AG09319 (cell line): Measurements from ENCODE around the gene LRRTM4.

Source experiments
- DNase-seq: peaks from one replicate; pipeline ENCODE4 v3.0.0-alpha.2; 2010; ENCODE audit warnings: low read depth; ENCODE audit errors: extremely low read depth
- TF ChIP-seq, protein P1 (sequence below): IDR thresholded peaks from 2 replicates; pipeline ENCODE4 v1.5.1; 2011; ENCODE audit warnings: low read depth, mild to moderate bottlenecking, inconsistent platforms, low read length, moderate library complexity

Gene LRRTM4

DNA sequence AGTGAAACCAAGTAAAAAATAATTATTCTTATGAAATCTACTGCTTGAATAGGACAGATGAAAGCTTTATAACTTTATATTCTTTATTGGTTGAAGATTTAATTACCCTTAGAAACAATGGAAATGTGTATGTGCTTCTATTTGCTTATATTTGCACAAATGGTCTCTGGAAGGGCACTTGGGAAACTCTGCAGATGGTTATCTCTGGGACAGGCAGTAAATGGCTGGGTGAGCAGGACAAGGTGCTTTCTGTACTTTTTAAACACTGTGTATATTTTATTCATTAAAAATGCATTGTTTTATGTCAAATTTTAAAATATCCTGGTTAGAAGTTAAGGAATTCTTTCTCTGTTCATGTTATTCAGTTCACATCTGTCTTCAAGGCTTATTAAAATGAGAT is 131.1 kb downstream of the LRRTM4 start:
- DNase-seq, result no peak
- TF ChIP-seq, protein P1, sequence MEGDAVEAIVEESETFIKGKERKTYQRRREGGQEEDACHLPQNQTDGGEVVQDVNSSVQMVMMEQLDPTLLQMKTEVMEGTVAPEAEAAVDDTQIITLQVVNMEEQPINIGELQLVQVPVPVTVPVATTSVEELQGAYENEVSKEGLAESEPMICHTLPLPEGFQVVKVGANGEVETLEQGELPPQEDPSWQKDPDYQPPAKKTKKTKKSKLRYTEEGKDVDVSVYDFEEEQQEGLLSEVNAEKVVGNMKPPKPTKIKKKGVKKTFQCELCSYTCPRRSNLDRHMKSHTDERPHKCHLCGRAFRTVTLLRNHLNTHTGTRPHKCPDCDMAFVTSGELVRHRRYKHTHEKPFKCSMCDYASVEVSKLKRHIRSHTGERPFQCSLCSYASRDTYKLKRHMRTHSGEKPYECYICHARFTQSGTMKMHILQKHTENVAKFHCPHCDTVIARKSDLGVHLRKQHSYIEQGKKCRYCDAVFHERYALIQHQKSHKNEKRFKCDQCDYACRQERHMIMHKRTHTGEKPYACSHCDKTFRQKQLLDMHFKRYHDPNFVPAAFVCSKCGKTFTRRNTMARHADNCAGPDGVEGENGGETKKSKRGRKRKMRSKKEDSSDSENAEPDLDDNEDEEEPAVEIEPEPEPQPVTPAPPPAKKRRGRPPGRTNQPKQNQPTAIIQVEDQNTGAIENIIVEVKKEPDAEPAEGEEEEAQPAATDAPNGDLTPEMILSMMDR, result no peak

DNA sequence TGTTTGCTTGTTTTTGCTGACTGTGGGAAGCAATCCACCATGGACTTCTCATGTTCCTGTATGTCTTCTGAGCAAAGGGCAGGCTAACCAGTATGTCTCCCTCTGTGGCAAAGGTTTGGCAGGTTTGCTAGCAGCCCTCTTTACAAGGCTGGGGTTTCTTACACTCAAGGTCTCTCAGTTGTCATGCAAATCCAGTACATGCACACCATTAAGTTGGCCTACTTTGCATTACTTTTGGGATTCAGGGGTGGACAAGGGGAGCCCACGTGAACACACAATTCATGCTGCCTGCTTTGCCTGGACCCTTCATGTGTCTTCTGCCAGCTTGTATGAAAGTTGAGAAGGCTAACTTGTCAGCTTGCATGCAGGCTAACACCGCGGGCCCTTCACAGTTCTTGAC is 134.9 kb downstream of the LRRTM4 start:
- no peak for DNase-seq
- TF ChIP-seq, protein P1, result no peak

DNA sequence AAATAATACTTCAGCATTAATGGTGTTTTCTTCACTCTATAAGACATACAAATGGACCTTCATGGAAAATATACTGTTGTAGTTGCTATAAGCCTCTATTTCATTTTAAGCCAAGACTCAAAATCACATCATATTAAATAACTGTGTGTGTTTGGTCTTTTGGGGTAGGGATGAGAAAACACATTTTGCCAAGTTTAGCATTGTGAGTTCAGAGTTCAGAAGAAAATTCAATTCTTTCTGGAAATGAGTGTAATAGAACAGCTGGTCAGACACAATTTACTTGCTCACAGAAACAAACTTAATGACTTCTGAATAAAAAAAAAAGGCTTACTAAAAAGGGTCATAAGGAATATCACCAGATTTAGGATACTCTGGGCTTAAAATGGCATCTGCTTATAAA is 149.5 kb downstream of the LRRTM4 start:
- DNase-seq, result no peak
- TF ChIP-seq, protein P1, result no peak

DNA sequence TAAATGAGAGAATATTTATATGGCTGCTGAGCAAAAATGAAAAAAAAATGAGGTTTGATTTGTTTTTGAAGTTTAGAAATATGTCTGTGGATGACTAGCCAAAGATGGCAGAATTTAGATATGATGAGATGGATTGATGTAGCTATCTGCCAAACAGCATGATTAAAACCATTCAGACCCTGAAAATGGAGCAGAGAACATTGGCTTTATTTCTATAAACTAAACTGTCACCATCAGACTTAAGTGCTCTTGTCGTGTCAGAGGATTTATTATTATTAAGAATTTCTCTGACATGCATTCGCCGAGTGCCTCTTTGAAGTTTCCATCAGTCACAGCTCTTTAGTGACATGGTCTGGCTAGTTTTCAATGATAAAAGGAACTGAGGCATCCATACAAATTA is 151.7 kb downstream of the LRRTM4 start:
- TF ChIP-seq, protein P1, result no peak
- DNase-seq, result no peak

DNA sequence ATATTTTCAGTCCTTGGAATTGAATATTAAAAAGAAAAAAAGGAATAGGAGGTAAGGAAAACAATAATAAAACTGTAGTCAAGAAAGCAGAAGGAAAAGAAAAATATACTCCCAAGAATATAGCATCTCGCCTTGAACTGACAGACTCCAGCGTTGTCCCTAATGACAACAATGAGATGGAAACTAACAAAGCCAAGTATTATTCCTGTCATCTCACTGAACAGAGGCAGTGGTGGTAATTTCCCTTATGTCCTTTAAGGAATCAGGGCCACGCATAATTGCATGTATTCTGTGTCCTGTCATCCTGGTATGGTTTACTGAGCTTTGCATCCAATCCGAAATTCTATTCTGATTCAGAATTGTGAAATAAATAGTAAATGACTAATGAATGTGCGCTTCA is 158.9 kb downstream of the LRRTM4 start:
- no peak for DNase-seq
- TF ChIP-seq, protein P1, result no peak

DNA sequence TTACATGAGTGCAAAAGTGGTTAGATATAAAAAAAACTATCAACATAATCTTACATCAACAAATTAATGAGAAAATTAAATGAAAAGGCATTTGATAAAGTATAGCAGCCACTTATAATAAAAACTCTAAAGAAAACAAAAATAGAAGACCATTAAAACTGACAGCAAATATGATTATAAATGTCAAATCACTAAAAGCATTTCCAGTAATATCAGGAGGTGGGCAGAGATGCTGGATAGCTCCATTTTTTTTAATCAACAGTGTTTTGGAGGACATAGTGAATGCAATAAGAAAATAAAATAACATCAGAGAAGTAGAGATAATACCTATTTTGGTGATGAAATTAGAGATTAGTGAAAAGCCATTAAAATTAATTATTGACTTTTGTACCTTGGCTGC is 173.4 kb downstream of the LRRTM4 start:
- TF ChIP-seq, protein P1, result no peak
- no peak for DNase-seq

DNA sequence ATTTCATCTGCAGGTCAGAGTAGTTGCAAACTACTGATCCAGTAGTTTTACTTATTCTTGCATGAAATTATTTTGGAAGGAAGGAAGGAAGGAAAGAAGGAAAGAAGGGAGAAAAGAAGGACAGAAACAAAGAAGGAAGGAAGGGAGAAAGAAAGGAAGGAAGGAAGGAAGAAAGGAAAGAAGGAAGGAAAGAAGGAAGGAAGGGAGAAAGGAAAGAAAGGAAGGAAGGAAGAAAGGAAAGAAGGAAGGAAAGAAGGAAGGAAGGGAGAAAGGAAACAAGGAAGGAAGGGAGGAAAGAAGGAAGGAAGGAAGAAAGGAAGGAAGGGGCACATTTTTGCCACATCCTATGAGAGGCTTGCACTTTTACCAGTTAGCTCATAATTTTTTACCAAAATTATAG is 186.2 kb downstream of the LRRTM4 start:
- TF ChIP-seq, protein P1, result no peak
- no peak for DNase-seq
